ENCODE data around the gene CLSTN2. TPM values are rescaled to one million over a fixed set of nuclear protein-coding genes. Genes with fewer than 3 reads are reported as not detected.

Gene CLSTN2
- total and polyA plus RNA-seq, 2 of the 8 experiments (the other 6 are each of a cell fraction or from before 2014, with no cell fraction given): 0.39 to 0.52 TPM

- TF ChIP-seq CHD7 (IDR thresholded peaks at IDR 0.05; ENCODE audit: insufficient replicate concordance, low read length): no peak
- no peak for TF ChIP-seq RAD21 (IDR thresholded peaks at IDR 0.05 in 1 of 2, conservative IDR thresholded peaks at IDR 0.05 in 1 of 2; ENCODE audit: low read depth in 2 of 2, low read length in 2 of 2)
- no peak for TF ChIP-seq RXRA (IDR thresholded peaks at IDR 0.05; ENCODE audit: insufficient read depth, low read depth, low read length)
Measured at GRCh38 chr3:140384028-140384771, 449.2 kb downstream of the CLSTN2 start (continued).

Data from H1 (cell line).